Breast epithelium (tissue), 4 donors: Measurements from ENCODE around the gene TSKS. TPM values are rescaled to one million over a fixed set of nuclear protein-coding genes. Genes with fewer than 3 reads are reported as not detected.

Experiments
- DNase-seq, 2 donors: peaks; one replicate each; pipeline ENCODE4 v3.0.0-alpha.2; 2019; ENCODE audit warnings: low spot score in 2 of 2
- H3K27ac ChIP-seq, 2 donors: fragments of 200-600 bp; sonication (generic) in 1 of 2; one replicate each; pipeline ENCODE4 v1.5.1; 2016 to 2019; ENCODE audit warnings: mild to moderate bottlenecking in 1 of 2
- H3K27me3 ChIP-seq, 2 donors: fragments of 200-600 bp; sonication (generic) in 1 of 2; one replicate each; pipeline versions ENCODE4 v1.5.1 to v1.6.0; 2017 to 2019; ENCODE audit warnings: control low read depth in 1 of 2, mild to moderate bottlenecking in 1 of 2
- H3K36me3 ChIP-seq: fragments of 200-600 bp; one replicate; pipeline ENCODE4 v1.5.1; 2019
- H3K4me1 ChIP-seq, 2 donors: fragments of 200-600 bp; sonication (generic); one replicate each; pipeline ENCODE4 v1.5.1; 2016 to 2019; ENCODE audit warnings: control low read depth in 1 of 2
- H3K4me3 ChIP-seq, 3 donors: fragments of 200-600 bp; sonication (generic); 1 replicate in 2 of 3; 2 replicates in 1 of 3; pipeline ENCODE4 v1.5.1; 2016 to 2019; ENCODE audit warnings: mild to moderate bottlenecking in 3 of 3, moderate library complexity in 2 of 3
- H3K9me3 ChIP-seq, 2 donors: fragments of 200-600 bp; sonication (generic) in 1 of 2; one replicate each; pipeline ENCODE4 v1.5.1; 2016 to 2019; ENCODE audit warnings: control low read depth in 1 of 2
- POLR2A ChIP-seq: fragments of 450-650 bp; IDR thresholded peaks from one replicate; pipeline ENCODE4 v1.6.1; 2016; ENCODE audit warnings: antibody characterized with exemption, mild to moderate bottlenecking, moderate library complexity
- POLR2AphosphoS5 ChIP-seq, 3 donors: sonication (generic); formaldehyde crosslinking; IDR thresholded peaks; one replicate each; pipeline ENCODE4 v1.6.1; 2017; ENCODE audit warnings: antibody characterized with exemption in 3 of 3
- intact Hi-C: fragments of 100-400 bp; cut with DNase I; formaldehyde crosslinking; loops from one replicate; pipeline ENCODE4 v1.15.1; 2023; ENCODE audit warnings: low total_unique reads
- total RNA-seq, 3 donors: library from RNA; depleted of rRNA; stranded (reverse); fragments of >200 nt; gene quantifications; one replicate each; pipeline ENCODE4 v1.1.0, GENCODE V29; 2016
- TF ChIP-seq, protein P1 (sequence below), 3 donors: fragments of 450-650 bp; IDR thresholded peaks; one replicate each; pipeline ENCODE4 v1.5.1; 2016 to 2017; ENCODE audit warnings: antibody characterized with exemption in 3 of 3, mild to moderate bottlenecking in 3 of 3, moderate library complexity in 3 of 3

TSKS gene
- total RNA-seq, 3 donors from 2014 or later = 0.33 to 0.96 TPM; not detected in 1

DNA sequence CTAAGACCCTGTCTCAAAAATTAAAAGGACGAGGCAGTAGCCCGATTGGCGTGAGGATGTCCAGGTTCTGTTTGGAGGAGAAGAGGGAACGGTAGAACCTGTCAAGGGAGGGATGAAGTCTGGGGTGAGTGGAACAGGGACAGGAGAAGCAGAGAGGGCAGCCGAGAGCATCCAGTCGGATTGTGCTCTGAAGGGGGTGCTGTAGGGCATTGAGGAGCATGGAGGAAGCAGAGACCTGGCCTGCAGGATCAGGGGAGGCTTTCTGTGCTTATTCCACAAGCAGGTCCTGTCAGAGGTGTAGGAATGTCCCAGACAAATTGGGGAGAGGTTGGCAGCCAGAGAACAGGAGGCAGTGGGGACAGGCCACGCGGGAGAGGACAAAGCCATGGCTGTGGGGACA lies 17.8 kb upstream of the TSKS start:
- TF ChIP-seq POLR2AphosphoS5 (IDR thresholded peaks at IDR 0.05) = no peak
- TF ChIP-seq, protein P1, sequence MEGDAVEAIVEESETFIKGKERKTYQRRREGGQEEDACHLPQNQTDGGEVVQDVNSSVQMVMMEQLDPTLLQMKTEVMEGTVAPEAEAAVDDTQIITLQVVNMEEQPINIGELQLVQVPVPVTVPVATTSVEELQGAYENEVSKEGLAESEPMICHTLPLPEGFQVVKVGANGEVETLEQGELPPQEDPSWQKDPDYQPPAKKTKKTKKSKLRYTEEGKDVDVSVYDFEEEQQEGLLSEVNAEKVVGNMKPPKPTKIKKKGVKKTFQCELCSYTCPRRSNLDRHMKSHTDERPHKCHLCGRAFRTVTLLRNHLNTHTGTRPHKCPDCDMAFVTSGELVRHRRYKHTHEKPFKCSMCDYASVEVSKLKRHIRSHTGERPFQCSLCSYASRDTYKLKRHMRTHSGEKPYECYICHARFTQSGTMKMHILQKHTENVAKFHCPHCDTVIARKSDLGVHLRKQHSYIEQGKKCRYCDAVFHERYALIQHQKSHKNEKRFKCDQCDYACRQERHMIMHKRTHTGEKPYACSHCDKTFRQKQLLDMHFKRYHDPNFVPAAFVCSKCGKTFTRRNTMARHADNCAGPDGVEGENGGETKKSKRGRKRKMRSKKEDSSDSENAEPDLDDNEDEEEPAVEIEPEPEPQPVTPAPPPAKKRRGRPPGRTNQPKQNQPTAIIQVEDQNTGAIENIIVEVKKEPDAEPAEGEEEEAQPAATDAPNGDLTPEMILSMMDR (IDR thresholded peaks at IDR 0.05) = no peak
- TF ChIP-seq POLR2A = no peak
- H3K4me1 ChIP-seq = no peaks in the 10 kb centered on the region
- no peaks in the 10 kb centered on the region for H3K9me3 ChIP-seq
- H3K27me3 ChIP-seq = no peaks in the 10 kb centered on the region
- H3K4me3 ChIP-seq = no peak overlapping the region
- no peak overlapping the region for H3K27ac ChIP-seq
- no peak for DNase-seq
- intact Hi-C loops = no loop called here
- H3K36me3 ChIP-seq = no peaks in the 10 kb centered on the region

DNA sequence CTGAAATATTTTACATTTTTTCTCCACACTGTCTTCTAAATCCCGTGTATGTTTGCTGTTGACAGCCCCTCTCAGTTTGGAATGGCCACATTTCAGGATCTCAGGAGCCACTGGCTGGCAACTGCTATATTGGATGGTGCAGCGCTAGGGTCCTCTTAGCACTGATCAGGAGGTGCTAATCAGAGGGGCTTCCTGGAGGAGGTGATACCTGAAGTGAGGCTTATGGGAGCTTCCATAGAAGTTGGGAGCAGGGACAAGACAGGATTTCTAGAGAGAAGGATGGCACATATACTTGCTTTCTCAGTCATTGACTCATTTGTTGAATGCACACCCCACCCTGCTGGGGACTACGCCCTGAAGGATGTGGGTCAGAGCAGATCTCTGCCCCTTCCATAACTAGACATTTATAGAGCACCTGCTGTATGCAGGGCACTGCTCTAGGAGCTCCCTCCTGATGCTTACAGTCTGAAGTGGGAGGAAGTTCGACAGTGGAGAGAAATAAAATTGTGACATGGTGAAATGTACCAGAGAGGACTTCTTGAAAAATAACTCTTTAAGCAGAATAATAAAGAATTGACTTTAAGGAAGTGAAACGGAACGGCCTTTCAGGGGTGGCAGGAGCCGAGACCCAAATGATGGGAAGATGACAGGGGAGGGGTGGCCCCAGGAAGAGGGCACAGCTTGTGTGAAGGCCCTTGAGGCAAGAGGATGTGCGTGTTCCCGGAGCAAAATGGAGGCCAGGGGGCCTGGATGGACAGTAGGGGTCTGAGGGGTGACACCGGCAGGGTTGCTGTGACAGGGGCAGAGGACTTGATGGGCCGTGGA lies 16.8 kb upstream of the TSKS start:
- DNase-seq = no peak
- no peak for TF ChIP-seq POLR2A
- TF ChIP-seq, protein P1 (IDR thresholded peaks at IDR 0.05) = no peak
- TF ChIP-seq POLR2AphosphoS5 (IDR thresholded peaks at IDR 0.05) = no peak
- Histone ChIP-seq H3K9me3 (no peaks in the 10 kb centered on the region), H3K4me1 (no peaks in the 10 kb centered on the region), H3K27me3 (no peaks in the 10 kb centered on the region), H3K27ac (no peak overlapping the region), H3K4me3 (no peak overlapping the region), H3K36me3 (no peaks in the 10 kb centered on the region)
- intact Hi-C loops = no loop called here

DNA sequence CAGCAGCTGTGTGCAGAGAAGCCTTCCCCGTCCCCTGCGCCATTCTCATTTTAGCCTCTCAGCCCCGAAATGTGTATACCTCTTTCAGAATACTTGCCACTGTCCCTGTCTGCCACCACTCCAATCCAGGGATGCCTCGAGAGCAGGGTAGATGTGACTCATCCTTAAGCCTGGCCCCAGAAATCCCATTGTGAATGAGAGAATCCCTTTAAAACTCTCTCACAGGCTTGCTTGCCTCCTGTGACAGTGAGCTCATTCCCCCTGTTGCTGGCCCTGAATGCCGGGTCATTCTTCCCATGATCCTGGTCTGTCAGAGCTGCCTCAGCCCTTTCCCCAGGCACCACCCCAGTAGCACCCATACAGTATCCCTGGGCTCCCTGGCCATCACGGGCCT lies 13.3 kb upstream of the TSKS start:
- intact Hi-C loops = no loop called here
- no peaks in the 10 kb centered on the region for H3K4me1 ChIP-seq
- H3K27ac ChIP-seq = no peak overlapping the region
- no peak for DNase-seq
- no peaks in the 10 kb centered on the region for H3K36me3 ChIP-seq
- H3K9me3 ChIP-seq = no peaks in the 10 kb centered on the region
- H3K4me3 ChIP-seq = no peak overlapping the region
- H3K27me3 ChIP-seq = no peaks in the 10 kb centered on the region
- TF ChIP-seq, protein P1 (IDR thresholded peaks at IDR 0.05) = no peak
- no peak for TF ChIP-seq POLR2AphosphoS5 (IDR thresholded peaks at IDR 0.05)
- no peak for TF ChIP-seq POLR2A

DNA sequence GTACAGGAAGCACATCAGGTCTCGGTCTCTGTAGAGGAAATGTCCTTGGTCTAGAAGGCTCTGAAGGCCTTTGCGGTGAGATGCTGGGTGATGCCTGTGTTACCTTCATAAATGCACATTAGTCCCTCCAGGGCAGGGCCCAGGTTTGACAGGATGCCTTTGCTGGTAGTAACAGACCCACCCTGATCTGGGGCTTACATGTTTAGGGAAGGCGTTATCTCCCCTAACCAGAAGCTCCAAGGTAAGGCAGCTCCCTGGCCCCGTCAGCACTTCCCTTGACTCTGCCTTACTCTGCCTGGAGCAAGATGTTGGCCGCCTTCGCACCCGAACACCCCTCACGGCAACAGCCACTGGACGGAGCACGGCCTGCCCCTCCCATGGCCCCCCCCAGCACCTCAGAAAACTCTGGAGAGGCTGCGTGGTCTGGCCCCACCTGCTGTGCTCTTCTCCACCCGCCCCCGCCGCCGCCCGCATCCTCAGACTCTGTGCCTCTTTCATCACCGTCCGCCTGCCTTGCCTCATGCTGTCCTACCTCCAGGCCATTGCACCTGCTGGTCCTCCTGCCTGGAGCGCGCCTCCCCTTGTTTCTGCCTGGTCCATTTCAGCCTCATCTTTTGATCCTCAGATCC lies 12.8 kb upstream of the TSKS start:
- no peak for DNase-seq
- intact Hi-C loops = no loop called here
- TF ChIP-seq POLR2AphosphoS5 (IDR thresholded peaks at IDR 0.05) (no peak), POLR2A (no peak)
- TF ChIP-seq, protein P1 (IDR thresholded peaks at IDR 0.05) = no peak
- Histone ChIP-seq H3K4me1 (no peaks in the 10 kb centered on the region), H3K27me3 (no peaks in the 10 kb centered on the region), H3K9me3 (no peaks in the 10 kb centered on the region), H3K36me3 (no peaks in the 10 kb centered on the region), H3K27ac (no peak overlapping the region), H3K4me3 (no peak overlapping the region)

DNA sequence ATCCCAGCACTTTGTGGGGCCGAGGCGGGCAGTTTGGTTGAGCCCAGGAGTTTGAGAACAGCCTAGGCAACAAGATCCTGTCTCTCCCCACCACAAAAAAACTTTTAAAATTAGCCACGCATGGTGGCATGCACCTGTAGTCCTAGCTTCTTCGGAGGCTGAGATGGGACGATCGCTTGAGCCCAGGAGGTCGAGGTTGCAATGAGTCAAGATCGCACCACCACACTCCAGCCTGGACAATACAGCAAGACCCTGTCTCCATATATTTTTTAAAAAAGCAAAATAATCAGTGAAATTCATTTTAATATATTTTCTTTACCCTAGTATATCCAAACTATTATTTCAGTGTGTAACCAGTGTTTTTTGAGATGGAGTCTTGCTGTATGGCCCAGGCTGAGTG lies 11.9 kb upstream of the TSKS start:
- no peak overlapping the region for H3K27ac ChIP-seq
- H3K4me3 ChIP-seq = no peak overlapping the region
- TF ChIP-seq, protein P1 (IDR thresholded peaks at IDR 0.05) = no peak
- no peak for TF ChIP-seq POLR2AphosphoS5 (IDR thresholded peaks at IDR 0.05)
- TF ChIP-seq POLR2A = no peak
- H3K36me3 ChIP-seq = no peaks in the 10 kb centered on the region
- H3K9me3 ChIP-seq = no peaks in the 10 kb centered on the region
- no peak for DNase-seq
- H3K27me3 ChIP-seq = no peaks in the 10 kb centered on the region
- H3K4me1 ChIP-seq = no peaks in the 10 kb centered on the region
- intact Hi-C loops = no loop called here
